GM18502 (cell line): ENCODE measurements around the gene DPH1.
"Not testable (repeated sequence)": the region's sequence is repeated elsewhere in the genome, so short reads cannot be mapped to it uniquely, and the experiment has no call there.

ENCODE experiments used
- ATAC-seq: cut with Tn5 transposase; IDR thresholded peaks from one replicate; pipeline ENCODE4 v1.9.1; 2021; ENCODE audit warnings: mild to moderate bottlenecking; ENCODE audit not compliant: unreplicated experiment, poor library complexity

The DPH1 gene

GRCh38 chr17:2029911-2030778, at the start of gene DPH1:
Gene DPH1, plus strand, starts transcription at chr17:2030153. Its CDS starts 17 bp downstream, at chr17:2030170.
- peak; percentile 77 for ATAC-seq

- ATAC-seq, result no peak
These were observed 49.2 kb upstream of the DPH1 start for GRCh38 chr17:1980665-1981250.

- ATAC-seq, result not testable (repeated sequence)
These were observed 47.1 kb upstream of the DPH1 start for GRCh38 chr17:1982793-1983366.

GRCh38 chr17:1985093-1985492, 44.9 kb upstream of the DPH1 start:
- no peak for ATAC-seq

DNA sequence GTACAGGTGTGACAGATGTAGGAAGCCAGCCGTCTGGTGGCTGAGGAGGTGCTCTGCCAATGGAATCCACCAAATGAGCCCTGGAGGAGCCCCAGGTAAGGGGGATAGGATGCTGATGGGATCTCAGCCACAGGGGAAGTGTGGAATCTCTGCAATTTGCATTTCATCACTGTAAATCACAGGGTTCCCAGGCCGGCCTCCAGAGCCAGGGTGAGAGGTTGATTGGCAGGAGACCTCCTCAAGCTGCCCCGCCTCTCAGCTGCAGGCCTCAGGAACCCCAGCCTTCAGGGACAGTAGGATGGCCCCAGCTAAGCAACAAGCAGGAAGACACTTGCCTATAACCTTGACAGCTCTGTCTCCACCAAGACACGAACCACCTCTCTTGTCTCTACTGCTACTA, 44.3 kb upstream of the DPH1 start:
- ATAC-seq, result no peak

GRCh38 chr17:1986783-1987451, 43.0 kb upstream of the DPH1 start:
- no peak for ATAC-seq

GRCh38 chr17:1989135-1989534, 40.8 kb upstream of the DPH1 start:
- ATAC-seq, result no peak

- no peak for ATAC-seq
These were observed 37.4 kb upstream of the DPH1 start for GRCh38 chr17:1992541-1992940.

DNA sequence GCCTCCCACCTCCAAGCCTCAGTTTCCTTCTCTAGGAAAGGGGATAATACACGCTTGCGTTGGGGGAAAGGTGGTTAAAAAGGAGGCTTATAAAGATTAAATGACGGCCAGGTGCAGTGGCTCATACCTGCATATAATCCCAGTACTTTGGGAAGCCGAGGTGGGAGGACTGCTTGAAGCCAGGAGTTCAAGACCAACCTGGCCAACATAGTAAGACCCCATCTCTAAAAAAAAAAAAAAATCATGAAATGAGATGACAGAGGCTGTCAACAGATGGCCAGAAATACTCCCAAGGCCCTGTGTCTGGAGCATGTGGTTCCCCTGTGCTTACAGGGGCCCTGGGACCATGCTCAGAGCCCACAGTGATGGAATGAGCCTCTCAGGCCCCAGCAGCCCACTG, 35.2 kb upstream of the DPH1 start:
- ATAC-seq, result no peak

DNA sequence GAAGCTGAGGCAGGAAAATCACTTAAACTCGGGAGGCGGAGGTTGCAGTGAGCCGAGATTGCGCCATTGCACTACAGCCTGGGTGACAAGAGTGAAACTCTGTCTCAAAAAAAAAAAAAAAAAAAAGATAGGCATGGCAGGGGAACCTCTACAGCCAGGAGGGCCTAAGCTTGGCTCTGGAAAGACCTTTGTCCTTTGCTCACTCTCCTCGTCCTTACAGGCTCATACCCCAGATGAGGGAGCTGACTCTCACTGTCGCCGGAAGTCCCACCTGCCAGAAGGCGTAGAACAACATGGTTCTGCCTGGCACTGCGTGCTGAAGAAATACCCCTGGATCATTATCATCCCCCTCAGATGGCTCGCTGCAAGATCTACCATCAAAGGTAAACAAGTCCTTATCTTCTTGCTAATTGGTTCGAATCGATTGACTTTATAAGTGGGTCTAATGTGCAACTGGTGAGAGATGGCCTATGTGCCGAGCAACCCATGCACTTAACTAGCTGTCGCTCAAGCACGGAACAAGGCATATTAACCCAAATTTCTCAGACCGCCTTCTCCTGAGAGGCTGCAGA, 34.5 kb upstream of the DPH1 start:
- ATAC-seq, result no peak

- ATAC-seq, result no peak
These were observed 33.8 kb upstream of the DPH1 start for GRCh38 chr17:1995907-1996799.

DNA sequence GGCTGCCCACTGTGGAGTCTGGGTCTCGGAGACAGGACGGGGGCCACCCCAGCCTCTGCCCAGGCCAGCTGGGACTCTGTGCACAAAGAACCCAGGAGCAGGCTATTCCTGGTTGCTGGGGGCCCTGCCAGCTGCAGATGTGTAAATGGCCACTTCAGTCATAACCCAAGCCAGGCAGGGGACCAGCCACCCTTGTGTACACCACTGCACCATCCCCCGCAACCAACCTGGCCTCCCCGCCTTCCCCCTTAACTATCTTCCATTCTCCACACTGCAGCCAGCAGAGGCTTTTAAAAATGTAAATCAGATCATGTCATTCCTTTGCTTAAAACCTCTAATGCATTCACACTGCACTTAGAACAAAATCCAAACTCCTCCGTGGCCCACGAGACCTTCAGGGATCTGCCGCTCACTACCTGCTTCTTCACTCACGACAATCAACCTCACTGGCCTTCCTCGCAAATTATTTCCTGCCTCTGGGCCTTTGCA, 33.1 kb upstream of the DPH1 start:
- ATAC-seq, result no peak

DNA sequence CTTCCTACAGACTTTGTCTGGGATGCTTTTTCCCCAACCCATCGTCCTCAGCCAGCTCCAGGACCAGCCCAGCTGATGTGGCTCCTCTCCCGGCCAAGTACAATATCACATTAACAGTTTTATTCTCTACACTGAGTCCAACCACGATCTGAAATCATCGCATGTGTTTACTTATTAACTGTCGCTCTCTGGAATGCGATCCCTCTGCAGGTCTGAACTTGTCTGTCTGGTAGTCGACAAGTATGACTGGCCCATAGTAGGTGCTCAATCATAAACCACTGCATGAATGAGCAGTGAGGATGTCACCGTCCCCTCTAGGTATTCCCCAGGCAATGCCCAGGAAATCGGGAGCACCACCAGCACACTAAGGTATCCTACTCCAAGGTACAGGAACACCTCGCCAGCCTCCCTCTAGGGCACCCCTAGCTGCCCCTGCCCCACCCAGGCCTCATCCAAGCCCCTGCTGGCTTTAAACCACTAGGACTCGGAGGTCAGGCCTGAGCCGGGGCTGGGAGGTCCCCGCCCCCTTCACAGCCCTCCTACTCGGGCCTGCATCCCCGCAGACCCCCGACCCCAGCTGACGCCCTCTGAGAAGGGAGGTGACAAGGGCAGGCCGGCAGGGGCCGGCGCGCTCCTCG, 32.5 kb upstream of the DPH1 start:
- no peak for ATAC-seq

- no peak for ATAC-seq
These were observed 31.8 kb upstream of the DPH1 start for GRCh38 chr17:1997927-1998742.

GRCh38 chr17:1999557-2000251, 30.2 kb upstream of the DPH1 start:
- no peak for ATAC-seq

DNA sequence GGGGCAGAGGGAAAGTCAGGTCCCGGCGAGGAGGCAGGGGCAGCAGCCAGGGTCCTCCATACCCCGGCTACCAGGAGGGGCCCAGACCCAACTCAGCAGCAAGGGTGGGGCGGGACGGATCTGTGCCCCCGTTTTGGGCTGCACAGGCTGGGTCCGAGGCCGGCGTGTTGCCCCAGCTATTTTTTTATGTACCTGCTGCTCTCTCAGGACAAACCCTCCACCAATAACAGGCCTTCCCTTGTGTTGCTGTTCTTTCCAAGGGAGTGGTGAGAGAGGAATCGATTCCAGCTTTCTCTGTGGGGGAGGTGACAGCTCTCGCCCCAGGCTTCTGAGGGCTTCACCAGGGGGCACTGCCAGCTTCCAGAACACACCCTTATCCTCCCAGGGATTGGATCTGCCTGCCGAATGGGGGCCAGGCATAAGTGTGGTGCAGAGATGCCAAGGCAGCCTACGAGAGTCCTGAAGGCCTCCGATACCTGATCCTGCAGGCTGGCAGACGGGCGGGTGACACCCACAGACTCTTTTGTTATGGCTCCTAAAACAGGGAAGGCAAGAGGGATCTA, 27.1 kb upstream of the DPH1 start:
- no peak for ATAC-seq

GRCh38 chr17:2003525-2003924, 26.4 kb upstream of the DPH1 start:
- no peak for ATAC-seq
